ENCODE data around the gene ZAR1L.

ZAR1L gene

DNA sequence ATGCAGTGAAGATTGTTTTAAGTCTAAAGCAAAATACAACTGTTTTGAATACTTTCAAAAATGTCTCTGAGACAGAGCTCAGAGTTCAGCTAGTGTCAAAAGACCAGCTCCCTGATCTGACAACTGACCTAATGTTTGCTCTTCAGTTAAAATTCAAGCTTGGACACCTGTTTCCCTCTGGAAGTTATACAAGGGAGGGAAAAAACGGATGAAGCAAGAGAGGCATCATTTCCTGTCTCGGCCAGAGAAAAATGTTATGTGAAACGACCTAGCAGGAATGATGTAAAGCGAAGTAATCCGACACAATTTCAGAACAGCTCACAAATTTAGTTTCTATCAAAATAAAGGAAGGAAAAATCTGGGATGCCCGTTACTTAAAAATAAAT lies 59.4 kb downstream of the ZAR1L start:
- no peak for DNase-seq (ENCODE audit: low spot score)

- no peak for DNase-seq (ENCODE audit: low spot score)
These were observed 60.0 kb downstream of the ZAR1L start for GRCh38 chr13:32254916-32255723.

GRCh38 chr13:32254416-32254815 lies 60.7 kb downstream of the ZAR1L start:
- DNase-seq (ENCODE audit: low spot score) = no peak

GRCh38 chr13:32253911-32254399 lies 61.2 kb downstream of the ZAR1L start:
- DNase-seq (ENCODE audit: low spot score) = no peak

Data from kidney capillary endothelial cell (primary cell).